ENCODE data around the gene B4GALNT3.

B4GALNT3 gene

GRCh38 chr12:599756-600155, 140.0 kb downstream of the B4GALNT3 start:
- Histone ChIP-seq H3K36me3 (ENCODE audit: insufficient read depth, low read length) (peaks cover 49% of the 10 kb centered on the region), H3K4me2 (ENCODE audit: low read length) (no peak overlapping the region), H3K27me3 (ENCODE audit: insufficient read depth, low read length) (no peaks in the 10 kb centered on the region), H3K27ac (ENCODE audit: low read depth, low read length, poor library complexity, severe bottlenecking) (no peak overlapping the region), H3K4me1 (ENCODE audit: insufficient read depth, low read length, severe bottlenecking) (no peaks in the 10 kb centered on the region), H2AFZ (ENCODE audit: low read length) (no peak overlapping the region), H3F3A (ENCODE audit: insufficient read depth, low read length) (no peaks in the 10 kb centered on the region), H4K20me1 (ENCODE audit: insufficient read depth, low read length) (no peaks in the 10 kb centered on the region), H3K9me3 (ENCODE audit: low read length) (0 out of 2 replicates have a peak, but pooled peaks cover 3% of the 10 kb centered on the region), H3K9ac (ENCODE audit: low read length) (no peak overlapping the region), H3K4me3 (ENCODE audit: low read depth, low read length, poor library complexity, severe bottlenecking) (no peak overlapping the region), H3K79me2 (ENCODE audit: insufficient read depth, low read length) (no peaks in the 10 kb centered on the region), H3K9me2 (ENCODE audit: low read depth, low read length) (no peaks in the 10 kb centered on the region)
- TF ChIP-seq CTCF (IDR thresholded peaks at IDR 0.05; ENCODE audit: low read length) (no peak), EZH2 (IDR thresholded peaks at IDR 0.05; ENCODE audit: borderline replicate concordance, low read length) (no peak)

GRCh38 chr12:601976-602699, 142.4 kb downstream of the B4GALNT3 start:
- Histone ChIP-seq H3K4me2 (ENCODE audit: low read length) (no peak overlapping the region), H3K4me3 (ENCODE audit: low read depth, low read length, poor library complexity, severe bottlenecking) (no peak overlapping the region), H3K27me3 (ENCODE audit: insufficient read depth, low read length) (no peaks in the 10 kb centered on the region), H3F3A (ENCODE audit: insufficient read depth, low read length) (no peaks in the 10 kb centered on the region), H3K27ac (ENCODE audit: low read depth, low read length, poor library complexity, severe bottlenecking) (no peak overlapping the region), H3K36me3 (ENCODE audit: insufficient read depth, low read length) (peaks cover 46% of the 10 kb centered on the region), H3K9me3 (ENCODE audit: low read length) (0 out of 2 replicates have a peak, but pooled peaks cover 3% of the 10 kb centered on the region), H3K9ac (ENCODE audit: low read length) (no peak overlapping the region), H4K20me1 (ENCODE audit: insufficient read depth, low read length) (no peaks in the 10 kb centered on the region), H3K4me1 (ENCODE audit: insufficient read depth, low read length, severe bottlenecking) (no peaks in the 10 kb centered on the region), H2AFZ (ENCODE audit: low read length) (no peak overlapping the region), H3K79me2 (ENCODE audit: insufficient read depth, low read length) (no peaks in the 10 kb centered on the region), H3K9me2 (ENCODE audit: low read depth, low read length) (no peaks in the 10 kb centered on the region)
- TF ChIP-seq CTCF (IDR thresholded peaks at IDR 0.05; ENCODE audit: low read length) (no peak), EZH2 (IDR thresholded peaks at IDR 0.05; ENCODE audit: borderline replicate concordance, low read length) (no peak)

GRCh38 chr12:602700-603068, 142.9 kb downstream of the B4GALNT3 start:
- H3K4me2 ChIP-seq (ENCODE audit: low read length), result no peak overlapping the region
- H2AFZ ChIP-seq (ENCODE audit: low read length), result no peak overlapping the region
- no peaks in the 10 kb centered on the region for H3K9me2 ChIP-seq (ENCODE audit: low read depth, low read length)
- H3K4me3 ChIP-seq (ENCODE audit: low read depth, low read length, poor library complexity, severe bottlenecking), result no peak overlapping the region
- no peaks in the 10 kb centered on the region for H3K79me2 ChIP-seq (ENCODE audit: insufficient read depth, low read length)
- no peaks in the 10 kb centered on the region for H3K27me3 ChIP-seq (ENCODE audit: insufficient read depth, low read length)
- H3K9ac ChIP-seq (ENCODE audit: low read length), result no peak overlapping the region
- H3K36me3 ChIP-seq (ENCODE audit: insufficient read depth, low read length), result peaks cover 43% of the 10 kb centered on the region
- H3K27ac ChIP-seq (ENCODE audit: low read depth, low read length, poor library complexity, severe bottlenecking), result no peak overlapping the region
- 0 out of 2 replicates have a peak, but pooled peaks cover 3% of the 10 kb centered on the region for H3K9me3 ChIP-seq (ENCODE audit: low read length)
- H3K4me1 ChIP-seq (ENCODE audit: insufficient read depth, low read length, severe bottlenecking), result no peaks in the 10 kb centered on the region
- TF ChIP-seq CTCF (IDR thresholded peaks at IDR 0.05; ENCODE audit: low read length) (no peak), EZH2 (IDR thresholded peaks at IDR 0.05; ENCODE audit: borderline replicate concordance, low read length) (no peak)
- no peaks in the 10 kb centered on the region for H3F3A ChIP-seq (ENCODE audit: insufficient read depth, low read length)
- H4K20me1 ChIP-seq (ENCODE audit: insufficient read depth, low read length), result no peaks in the 10 kb centered on the region

Measured in OCI-LY1 (cell line).